Brain pericyte (primary cell): Measurements from ENCODE around the gene RPL15.
"Not testable (repeated sequence)": the region's sequence is repeated elsewhere in the genome, so short reads cannot be mapped to it uniquely, and the experiment has no call there.

Source experiments
- DNase-seq: peaks from one replicate; pipeline ENCODE4 v3.0.0-alpha.2; 2012; ENCODE audit warnings: low read depth, low spot score

Gene RPL15

DNA sequence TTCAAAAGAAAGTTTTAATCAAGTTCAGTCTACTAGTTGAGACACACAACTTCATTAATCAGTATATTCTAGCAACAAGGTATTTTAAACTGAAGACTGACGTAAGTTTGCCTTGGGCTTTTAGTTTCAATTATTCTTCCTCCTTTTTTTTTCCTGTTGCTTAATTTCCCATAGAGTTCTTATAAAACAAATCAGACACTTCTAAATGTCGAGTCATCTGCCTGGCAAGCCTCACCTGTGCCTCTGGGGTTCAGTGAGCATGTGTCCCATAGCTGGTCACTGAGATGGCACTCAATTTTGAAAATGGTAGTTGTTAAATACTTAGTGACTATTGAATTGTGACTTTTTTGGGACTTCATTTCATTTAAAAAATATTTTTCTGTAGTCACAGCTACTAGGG lies 27.5 kb upstream of the RPL15 start:
- DNase-seq = no peak

DNA sequence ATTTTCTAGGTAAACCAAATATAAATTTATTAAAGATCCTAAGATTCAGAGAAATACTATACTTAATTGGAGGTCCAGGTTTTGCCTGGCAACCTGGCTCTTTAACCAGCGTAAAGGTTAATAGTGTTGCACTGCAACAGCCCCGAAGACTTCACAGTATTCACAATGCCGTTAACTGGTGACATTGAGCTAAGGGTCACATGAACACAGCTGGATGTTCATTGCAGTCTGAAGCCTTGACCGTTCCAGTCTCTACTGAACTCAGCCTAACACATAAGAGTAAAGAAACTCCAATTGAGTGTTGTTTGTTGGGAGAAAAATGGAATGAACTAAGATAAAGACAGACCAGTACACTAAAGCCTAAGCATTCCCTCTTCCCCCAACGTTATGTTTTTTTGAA lies 27.0 kb upstream of the RPL15 start:
- DNase-seq = no peak

DNA sequence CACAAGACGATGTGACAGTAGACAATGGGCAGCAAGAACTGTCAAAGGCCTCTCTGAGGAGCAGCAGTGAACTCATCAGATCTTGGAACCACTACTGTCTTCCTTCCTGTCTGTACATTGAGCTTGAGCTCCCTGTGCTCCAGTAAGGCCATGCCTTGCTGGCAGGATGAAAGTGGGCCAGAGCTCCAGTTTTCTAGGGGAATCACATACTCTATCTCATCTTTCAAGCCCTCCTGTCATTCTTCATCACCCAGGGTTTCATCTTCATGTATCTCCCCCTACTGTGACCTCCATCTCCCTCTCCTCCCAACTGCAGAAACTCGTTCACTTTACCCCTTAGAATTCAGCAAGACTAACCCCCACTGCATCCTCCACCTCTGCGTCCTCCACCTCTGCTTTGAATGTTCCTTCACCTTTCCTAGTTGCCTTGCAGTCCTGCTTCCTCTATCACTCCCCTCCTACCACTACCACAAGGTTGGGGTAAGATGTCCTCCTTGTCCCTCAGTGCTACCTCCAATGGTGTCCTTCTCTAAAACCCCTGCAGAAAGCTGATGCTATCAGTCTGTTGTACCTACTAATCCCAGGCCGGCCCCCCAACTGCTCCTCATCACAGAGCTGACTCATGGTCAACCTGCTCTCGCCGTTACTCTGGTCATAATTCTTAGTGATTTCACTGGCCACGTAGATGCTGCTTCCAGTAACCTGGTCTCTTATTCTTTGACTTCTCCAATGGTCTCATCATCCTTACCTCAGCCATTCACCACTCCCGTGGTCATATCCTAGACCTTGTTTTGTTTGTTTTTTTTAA lies 22.5 kb upstream of the RPL15 start:
- no peak for DNase-seq

DNA sequence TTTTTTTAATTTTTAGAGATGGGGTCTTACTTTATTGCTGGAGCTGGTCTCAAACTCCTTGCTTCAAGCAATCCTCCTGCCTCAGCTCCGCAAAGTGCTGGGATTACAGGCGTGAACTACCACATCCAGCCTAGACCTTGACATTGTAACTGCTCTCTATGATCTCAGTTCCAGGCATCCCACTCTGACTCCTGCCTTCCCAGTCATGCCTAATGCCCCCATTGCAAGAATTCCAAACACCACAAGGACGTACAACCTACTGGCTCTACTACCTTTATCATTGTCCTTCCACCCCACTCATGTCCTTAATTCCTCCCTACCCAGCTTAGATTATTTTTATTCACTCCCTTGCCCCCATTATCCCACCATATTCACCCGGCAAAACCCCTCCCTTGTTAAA lies 21.8 kb upstream of the RPL15 start:
- DNase-seq = no peak

DNA sequence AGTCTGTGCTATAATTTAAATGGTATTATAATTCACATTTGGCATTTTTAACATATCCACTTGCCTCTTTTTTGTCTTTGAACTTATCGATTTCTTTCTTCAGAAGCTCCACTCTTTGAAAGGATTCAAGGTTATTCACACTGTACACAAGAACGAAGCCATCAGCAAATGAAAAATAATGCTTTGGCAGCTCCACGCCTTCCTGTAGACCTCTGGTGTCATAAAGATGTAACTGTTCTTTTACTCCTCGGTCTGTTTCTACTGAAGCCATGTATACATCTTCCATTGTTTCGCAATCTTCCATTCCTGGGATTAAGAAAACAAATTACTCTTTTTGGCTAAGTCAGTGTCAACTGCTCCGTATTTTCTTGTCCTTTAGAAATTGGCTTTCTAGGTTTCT lies 16.2 kb upstream of the RPL15 start:
- no peak for DNase-seq

DNA sequence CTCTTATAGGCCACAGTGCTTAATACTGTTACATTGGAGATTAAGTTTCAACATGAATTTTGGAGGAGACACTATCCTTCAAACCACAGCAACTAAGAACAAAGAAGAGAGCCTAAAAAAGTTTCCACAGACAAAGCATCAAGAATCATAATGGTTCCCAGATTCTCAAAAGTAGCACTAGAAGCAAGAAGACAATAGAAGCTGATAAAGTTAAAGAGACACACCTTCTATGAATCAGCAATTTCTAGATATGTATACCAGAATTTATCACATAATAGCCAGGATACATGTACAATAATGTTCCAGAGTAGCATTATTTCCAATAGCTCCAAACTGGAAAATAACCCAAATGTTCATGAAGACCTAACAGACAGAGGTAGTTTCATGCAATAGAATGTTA lies 12.4 kb upstream of the RPL15 start:
- DNase-seq = no peak

DNA sequence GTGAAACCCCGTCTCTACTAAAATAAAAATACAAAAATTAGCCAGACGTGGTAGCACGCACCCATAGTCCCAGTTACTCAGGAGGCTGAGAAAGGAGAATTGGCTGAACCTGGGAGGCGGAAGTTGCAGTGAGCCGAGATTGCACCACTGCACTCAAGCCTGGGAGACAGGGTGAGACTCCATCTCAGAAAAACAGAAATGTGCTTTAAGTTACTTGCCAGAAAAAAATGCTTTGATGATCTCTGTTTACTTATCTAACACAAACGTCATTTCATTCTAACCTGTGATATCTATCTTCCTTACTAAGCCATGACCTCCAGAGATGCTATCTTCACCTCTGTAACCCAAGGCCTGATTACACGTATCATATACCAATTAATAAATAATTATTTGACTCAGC lies 7.6 kb upstream of the RPL15 start:
- DNase-seq = no peak

DNA sequence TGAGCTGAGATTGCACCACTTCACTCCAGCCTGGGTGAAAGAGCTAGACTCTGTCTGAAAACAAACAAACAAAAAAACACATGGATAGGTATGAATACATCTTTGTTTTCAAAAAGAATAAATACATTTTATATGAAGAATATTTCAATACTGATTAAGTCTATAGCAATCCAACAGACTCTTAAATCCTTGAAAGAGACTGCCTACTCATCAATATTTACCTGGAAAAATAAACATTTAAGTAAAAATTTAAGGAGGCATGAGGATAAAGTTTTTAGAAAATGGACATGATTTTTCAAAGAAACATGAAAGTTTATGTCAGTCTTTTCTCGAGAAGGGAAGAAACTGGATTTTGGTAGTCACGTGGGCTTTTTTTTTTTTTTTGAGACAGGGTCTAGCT lies 5.5 kb upstream of the RPL15 start:
- no peak for DNase-seq

DNA sequence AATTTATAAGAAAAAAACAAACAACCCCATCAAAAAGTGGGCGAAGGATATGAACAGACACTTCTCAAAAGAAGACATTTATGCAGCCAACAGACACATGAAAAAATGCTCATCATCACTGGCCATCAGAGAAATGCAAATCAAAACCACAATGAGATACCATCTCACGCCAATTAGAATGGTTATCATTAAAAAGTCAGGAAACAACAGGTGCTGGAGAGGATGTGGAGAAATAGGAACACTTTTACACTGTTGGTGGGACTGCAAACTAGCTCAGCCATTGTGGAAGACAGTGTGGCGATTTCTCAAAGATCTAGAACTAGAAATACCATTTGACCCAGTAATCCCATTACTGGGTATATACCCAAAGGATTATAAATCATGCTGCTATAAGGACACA lies 4.6 kb upstream of the RPL15 start:
- DNase-seq = not testable (repeated sequence)

DNA sequence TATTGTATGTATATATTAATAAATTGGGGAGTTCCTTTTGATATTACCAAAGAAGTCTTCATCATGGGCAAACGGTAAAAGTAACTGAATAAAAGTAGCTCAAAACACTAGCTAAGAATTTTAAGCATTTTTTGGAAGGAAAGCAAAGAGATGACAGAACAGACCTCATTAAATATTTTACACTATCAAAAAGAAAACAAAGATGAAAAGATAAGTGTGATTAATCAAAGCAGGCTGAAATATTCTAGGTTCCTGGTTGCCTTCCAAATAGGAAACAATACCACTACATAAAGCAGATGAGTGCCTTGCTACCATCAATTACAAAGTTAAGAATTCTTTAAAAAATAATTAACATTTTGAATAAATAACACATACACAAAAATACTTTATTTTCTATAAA lies 3.8 kb upstream of the RPL15 start:
- DNase-seq = no peak

DNA sequence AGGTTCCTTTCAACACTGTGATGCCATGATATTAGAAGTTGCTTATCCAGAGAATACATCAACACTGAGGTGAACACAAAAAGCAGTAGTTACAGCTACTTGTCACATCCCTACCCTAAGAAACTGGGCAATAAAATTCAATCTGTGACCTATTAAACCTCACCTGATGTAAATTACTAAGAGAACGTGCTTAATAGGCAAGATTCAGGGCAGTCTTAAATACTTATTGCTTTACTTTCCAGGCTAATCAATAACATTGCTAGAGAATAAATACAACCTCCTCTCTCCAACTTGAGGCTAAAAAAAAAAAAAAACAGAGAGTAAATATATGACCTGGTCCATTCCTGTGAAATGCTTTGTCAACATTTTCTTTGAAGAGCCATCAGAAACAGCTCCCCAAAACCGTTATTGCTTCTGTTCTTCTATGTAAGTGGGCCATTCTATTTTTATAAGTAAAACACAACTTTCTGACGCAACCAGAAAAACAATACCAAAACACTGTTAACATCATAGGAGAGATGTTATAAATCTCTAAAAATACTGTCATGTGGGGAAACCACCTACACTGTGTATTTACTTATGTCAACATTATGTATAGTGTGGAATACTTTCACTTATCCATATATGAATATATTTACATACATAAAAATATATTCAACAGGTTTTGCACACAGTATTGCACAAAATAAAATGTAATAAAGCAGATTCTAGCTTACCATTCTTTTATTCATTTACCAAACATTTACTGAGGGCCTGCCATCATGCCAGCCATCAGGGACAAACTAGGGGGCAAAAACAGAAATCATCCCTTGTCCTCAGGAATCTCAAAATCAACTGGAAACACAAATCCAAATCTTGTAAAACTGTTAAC lies 2.8 kb upstream of the RPL15 start:
- no peak for DNase-seq

DNA sequence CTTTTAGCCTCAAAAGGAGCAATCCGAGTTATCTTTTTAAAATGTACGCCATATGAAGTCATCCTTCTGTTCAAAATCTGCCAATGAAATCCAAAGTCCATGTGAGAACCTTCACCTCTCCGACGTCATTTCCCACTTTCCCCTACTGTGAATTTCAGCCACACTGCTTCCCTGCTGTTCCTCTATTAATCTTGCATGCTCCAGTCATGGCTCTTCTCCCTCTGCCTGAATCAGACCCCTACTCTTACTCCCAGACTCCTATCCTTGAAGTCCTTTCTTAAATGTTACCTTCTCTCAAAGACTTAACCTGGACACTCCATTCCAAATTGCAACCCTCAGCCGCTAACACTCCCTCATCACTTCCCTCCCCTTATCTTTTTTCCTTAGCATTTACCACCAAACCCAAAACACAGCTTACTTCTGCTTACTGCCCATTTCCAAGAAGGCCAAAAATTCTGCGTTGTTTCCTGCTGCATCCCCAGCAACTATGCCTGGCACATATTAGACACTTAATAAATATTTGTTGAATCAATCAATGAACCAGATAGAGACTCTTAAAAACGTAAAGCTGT lies 1.3 kb upstream of the RPL15 start:
- peak; percentile 26 for DNase-seq

DNA sequence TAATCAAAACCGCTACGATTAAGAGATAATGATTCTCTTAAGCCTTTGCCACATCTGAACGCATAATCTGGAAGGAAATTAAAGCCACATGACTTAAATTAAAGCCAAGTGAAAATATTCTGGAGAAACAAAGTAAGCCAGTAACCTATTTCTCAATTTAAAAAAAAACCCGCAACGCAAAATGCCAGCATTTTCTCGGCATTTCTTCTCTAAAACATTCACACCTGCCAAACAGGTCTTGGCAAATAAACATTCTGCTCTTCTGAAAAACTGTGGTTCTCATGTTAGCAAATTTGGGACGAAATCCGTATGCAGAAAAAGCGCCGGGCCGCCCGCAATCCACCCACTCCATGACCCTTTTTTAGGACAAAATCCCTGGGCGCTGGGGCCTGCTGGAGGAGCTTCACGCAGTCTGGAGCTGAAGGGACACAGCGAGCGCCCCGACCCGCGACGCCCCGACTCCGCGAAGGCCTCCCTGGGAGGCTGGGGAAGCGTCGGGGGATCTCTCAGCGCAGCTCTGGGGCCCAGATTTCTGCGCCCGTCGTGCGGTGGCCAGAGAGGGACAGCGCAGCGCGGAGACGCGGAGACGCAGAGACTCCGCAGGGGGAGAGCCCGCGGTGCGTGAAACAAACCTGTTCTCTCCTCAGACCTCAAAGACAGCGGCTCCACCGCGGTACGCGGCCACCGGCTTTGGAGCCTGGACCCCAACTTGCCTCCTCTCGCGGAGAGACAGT lies 613 bp upstream of the RPL15 start:
- DNase-seq = no peak

DNA sequence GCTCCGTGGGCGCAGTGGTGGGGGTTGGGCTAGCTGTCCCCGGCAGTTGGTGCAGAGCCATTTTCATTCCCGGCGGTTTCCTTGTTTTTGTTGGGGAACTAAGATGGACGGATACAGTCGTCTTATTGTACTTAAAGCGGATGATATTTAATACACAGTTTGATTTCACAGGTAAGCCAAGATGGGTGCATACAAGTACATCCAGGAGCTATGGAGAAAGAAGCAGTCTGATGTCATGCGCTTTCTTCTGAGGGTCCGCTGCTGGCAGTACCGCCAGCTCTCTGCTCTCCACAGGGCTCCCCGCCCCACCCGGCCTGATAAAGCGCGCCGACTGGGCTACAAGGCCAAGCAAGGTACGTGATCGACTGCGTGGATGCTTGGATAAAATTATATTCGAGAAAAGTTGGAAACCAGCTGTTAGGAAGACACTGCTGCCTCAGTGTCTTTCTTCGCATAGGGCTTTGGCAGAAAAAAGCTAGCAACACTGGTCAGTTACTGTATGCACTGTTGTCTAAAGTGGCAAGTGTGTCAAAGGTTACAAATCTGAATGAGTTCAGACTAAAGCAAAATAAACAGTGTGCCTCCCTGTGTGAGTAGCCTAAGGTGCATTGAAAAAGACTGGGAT lies 859 bp downstream of the RPL15 start:
- DNase-seq = not testable (repeated sequence)

DNA sequence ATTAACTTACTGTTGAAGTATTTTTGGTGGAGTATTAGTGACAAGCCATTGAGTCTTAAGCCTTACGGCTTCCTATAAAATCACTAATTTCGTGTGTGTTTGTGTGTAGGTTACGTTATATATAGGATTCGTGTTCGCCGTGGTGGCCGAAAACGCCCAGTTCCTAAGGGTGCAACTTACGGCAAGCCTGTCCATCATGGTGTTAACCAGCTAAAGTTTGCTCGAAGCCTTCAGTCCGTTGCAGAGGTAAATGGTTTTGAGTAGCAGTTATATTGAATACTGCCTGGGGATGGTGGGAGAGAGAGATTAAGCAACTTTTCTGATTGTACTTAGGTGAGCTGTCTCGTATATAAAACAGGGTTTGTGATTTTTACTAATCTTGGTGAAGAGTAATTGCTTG lies 1.4 kb downstream of the RPL15 start:
- not testable (repeated sequence) for DNase-seq

DNA sequence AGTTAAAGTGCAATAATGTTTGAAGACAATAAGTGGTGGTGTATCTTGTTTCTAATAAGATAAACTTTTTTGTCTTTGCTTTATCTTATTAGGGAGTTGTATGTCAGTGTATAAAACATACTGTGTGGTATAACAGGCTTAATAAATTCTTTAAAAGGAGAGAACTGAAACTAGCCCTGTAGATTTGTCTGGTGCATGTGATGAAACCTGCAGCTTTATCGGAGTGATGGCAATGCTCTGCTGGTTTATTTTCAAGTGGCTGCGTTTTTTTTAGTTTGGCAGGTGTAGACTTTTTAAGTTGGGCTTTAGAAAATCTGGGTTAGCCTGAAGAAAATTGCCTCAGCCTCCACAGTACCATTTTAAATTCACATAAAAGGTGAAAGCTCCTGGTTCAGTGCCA lies 2.7 kb downstream of the RPL15 start:
- DNase-seq = no peak

DNA sequence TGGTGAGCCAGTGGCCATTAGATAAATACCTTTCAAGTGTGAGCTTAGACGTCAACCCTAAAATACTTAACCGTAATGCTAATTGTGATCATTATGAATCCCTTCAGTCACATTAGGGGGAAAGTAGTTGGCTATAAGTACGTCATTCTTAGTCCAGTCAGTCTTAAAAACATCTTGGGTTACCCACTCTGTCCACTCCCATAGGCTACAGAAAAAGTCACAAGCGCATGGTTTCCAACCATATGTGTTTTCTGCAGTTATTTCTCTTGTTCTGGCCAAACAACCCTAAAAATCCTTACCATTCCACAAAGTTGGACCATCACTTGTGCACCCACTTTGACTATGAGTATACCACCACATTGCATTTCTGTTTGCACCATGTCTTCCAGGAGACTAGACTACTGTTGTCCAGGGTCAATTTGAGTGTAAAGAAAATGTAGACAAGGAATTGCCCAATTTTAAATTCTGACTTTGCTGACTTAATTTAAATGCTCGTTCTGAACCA lies 3.3 kb downstream of the RPL15 start:
- DNase-seq = no peak

DNA sequence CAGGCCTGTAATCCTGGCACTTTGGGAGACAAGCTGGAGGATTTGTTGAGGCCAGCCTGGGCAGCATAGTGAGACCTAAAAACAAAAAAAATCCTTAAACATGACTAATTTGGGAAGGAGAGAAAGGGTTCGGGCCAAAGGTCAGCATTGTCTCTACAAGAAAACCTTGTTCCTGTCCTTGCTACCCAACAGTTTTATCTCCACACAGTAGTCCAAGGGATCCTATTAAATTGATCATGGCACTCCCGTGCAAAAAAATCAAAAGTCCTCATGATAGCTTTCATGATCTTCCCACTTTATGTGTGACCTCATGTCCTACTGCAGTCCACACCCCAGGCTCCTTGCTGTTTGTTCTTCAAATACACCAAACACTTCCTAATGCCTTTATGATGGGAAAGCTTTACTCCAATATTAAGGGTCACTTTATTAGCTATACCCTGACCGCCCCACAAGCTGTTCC lies 4.2 kb downstream of the RPL15 start:
- DNase-seq = no peak

DNA sequence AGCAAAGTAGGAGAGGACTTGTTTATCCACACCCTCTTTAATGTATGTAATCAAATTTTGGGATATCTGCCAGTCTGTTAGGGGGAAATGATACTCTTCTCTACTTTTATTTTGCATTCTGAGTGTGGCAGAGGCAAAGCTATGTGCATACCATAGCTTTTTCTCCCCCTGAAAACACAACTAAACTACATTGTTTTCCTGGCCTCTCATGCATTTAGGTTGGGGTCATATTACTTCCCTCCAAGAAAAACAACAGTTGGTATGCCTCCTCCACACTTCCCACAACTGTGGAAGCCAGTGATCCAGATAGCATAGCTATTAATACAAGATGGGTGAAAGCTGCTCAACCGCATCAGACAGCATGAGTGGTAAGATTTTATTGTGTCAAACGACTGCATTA lies 6.9 kb downstream of the RPL15 start:
- DNase-seq = peak; percentile 33

DNA sequence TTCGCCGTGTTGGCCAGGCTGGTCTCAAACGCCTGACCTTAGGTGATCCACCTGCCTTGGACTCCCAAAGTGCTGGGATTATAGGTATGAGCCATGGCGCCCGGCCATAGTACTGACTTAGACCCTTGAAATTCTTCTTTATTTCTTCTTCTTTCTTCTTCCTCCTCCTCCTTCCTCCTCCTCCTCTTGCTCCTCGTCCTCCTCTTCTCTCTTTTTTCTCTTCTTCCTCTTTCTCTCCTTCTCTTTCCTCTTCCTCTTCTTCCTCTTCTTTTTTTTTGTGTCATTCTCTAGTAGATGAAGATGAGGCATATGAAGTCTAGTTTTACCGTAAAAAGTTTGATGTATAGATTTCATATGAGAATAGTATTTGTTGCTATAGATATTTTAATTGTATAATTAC lies 9.3 kb downstream of the RPL15 start:
- no peak for DNase-seq

DNA sequence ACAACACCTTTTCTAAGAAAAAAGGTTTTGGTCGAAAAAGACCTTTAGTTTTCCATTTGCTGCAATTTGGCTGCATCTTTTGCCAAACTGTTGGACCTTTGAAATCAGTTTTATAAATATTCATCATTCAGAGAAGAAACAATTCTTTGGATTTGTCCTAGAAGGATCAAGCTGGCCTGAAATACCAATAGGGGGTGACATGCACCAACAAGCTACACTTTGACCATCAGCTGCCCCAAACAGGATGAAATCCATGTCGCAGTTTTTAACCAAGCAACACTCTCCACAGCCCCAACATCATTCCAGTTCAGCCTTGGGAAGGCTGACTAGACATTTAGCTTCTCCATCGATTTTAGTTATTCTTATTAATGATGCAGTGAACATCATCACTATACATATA lies 9.8 kb downstream of the RPL15 start:
- no peak for DNase-seq
